ENCODE measurements around the gene ALDH1B1. TPM values are rescaled to one million over a fixed set of nuclear protein-coding genes. Genes with fewer than 3 reads are reported as not detected.

Gene ALDH1B1
- polyA plus RNA-seq, 1 of the 3 experiments (the other 2 are of a cell fraction) = 16.5 TPM

- no peaks in the 10 kb centered on the region for H3F3A ChIP-seq (replicated peaks; ENCODE audit: insufficient read depth)
- peaks cover 0 to 20% of the 10 kb centered on the region in 2 experiments; a peak in 1 of 4 replicates for H3K4me1 ChIP-seq (ENCODE audit: control insufficient read depth in 1 of 2, insufficient read depth in 2 of 2, low read depth in 1 of 2, low read length in 1 of 2)
- H3K9me3 ChIP-seq = no peaks in the 10 kb centered on the region
- H3K4me3 ChIP-seq (ENCODE audit: low read depth in 2 of 2, low read length in 1 of 2) = no peak overlapping the region
- POLR2A ChIA-PET = no interaction called here
- H4K20me1 ChIP-seq (ENCODE audit: insufficient read depth) = no peaks in the 10 kb centered on the region
- no peak for DNase-seq
- H3K9ac ChIP-seq = no peak overlapping the region
- H3K36me3 ChIP-seq (replicated peaks in 1 of 2; ENCODE audit: control insufficient read depth in 1 of 2, insufficient read depth in 2 of 2, low read length in 1 of 2) = no peaks in the 10 kb centered on the region
- no peak overlapping the region for H3K4me2 ChIP-seq
- no peak overlapping the region for H3K27ac ChIP-seq (ENCODE audit: low read depth in 2 of 2, low read length in 1 of 2)
- CTCF ChIA-PET = interaction anchor here (1.1 to 3.8 kb wide), 5 partner anchors 14 to 433 kb away, joined by 3 to 16 read pairs (median 10); no protein-coding TSS in a partner anchor
- H3K79me2 ChIP-seq (ENCODE audit: insufficient read depth) = no peaks in the 10 kb centered on the region
- no peak for TF ChIP-seq USF2 (IDR thresholded peaks at IDR 0.05; ENCODE audit: borderline replicate concordance, low read depth, low read length)
- no peak for TF ChIP-seq NFIC (IDR thresholded peaks at IDR 0.05; ENCODE audit: borderline replicate concordance)
- TF ChIP-seq FOSL2 (IDR thresholded peaks at IDR 0.05; ENCODE audit: borderline replicate concordance, low read depth) = no peak
- TF ChIP-seq, protein P1, sequence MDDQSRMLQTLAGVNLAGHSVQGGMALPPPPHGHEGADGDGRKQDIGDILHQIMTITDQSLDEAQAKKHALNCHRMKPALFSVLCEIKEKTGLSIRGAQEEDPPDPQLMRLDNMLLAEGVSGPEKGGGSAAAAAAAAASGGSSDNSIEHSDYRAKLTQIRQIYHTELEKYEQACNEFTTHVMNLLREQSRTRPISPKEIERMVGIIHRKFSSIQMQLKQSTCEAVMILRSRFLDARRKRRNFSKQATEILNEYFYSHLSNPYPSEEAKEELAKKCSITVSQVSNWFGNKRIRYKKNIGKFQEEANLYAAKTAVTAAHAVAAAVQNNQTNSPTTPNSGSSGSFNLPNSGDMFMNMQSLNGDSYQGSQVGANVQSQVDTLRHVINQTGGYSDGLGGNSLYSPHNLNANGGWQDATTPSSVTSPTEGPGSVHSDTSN (IDR thresholded peaks at IDR 0.05) = no peak
- no peak for TF ChIP-seq RCOR1 (IDR thresholded peaks at IDR 0.05; ENCODE audit: low read length)
- no peak for TF ChIP-seq RAD21 (IDR thresholded peaks at IDR 0.05; ENCODE audit: low read length)
- TF ChIP-seq ZBTB33 (IDR thresholded peaks at IDR 0.05; ENCODE audit: borderline replicate concordance, low read depth) = no peak
- no peak for TF ChIP-seq USF1 (IDR thresholded peaks at IDR 0.05; ENCODE audit: borderline replicate concordance, low read depth)
- no peak for TF ChIP-seq GATA2 (CRISPR knock-in tag; IDR thresholded peaks at IDR 0.05)
- no peak for TF ChIP-seq TAF1 (IDR thresholded peaks at IDR 0.05; ENCODE audit: borderline replicate concordance, low read depth, low read length)
- TF ChIP-seq EP300 (IDR thresholded peaks at IDR 0.05; ENCODE audit: borderline replicate concordance in 1 of 2, low read depth in 1 of 2, low read length in 1 of 2) = no peak
- TF ChIP-seq EZH2phosphoT487 (IDR thresholded peaks at IDR 0.05; ENCODE audit: borderline replicate concordance, low read depth) = no peak
- TF ChIP-seq SIN3A (IDR thresholded peaks at IDR 0.05; ENCODE audit: borderline replicate concordance, low read depth, low read length) = no peak
- TF ChIP-seq MAX (IDR thresholded peaks at IDR 0.05; ENCODE audit: low read depth) = no peak
- no peak for TF ChIP-seq GABPA (IDR thresholded peaks at IDR 0.05; ENCODE audit: low read depth)
- no peak for TF ChIP-seq SMC3 (IDR thresholded peaks at IDR 0.05; ENCODE audit: low read depth, low read length)
- TF ChIP-seq FOXM1 (IDR thresholded peaks at IDR 0.05; ENCODE audit: low read depth) = no peak
- TF ChIP-seq TEAD4 (IDR thresholded peaks at IDR 0.05; ENCODE audit: borderline replicate concordance, insufficient read depth) = no peak
- no peak for TF ChIP-seq REST (IDR thresholded peaks at IDR 0.05; ENCODE audit: low read depth, low read length)
- whole genome bisulfite sequencing (ENCODE audit: low lambda C conversion rate) = 69% methylated on average over 7 of the region's 7 CpGs
- no peak overlapping the region for H2AFZ ChIP-seq (ENCODE audit: low read depth)
- H3K27me3 ChIP-seq (ENCODE audit: insufficient read depth) = no peaks in the 10 kb centered on the region; the same call in 1 of the 2 replicates
- no peaks in the 10 kb centered on the region for H3K9me2 ChIP-seq
These were observed 45.7 kb upstream of the ALDH1B1 start for GRCh38 chr9:38346811-38347210.
